Prostate gland (tissue), 2 donors: Measurements from ENCODE around the gene ATF1.
"Not testable (repeated sequence)": the region's sequence is repeated elsewhere in the genome, so short reads cannot be mapped to it uniquely, and the experiment has no call there.

ENCODE experiments used
- CTCF ChIP-seq, 4 experiments: fragments of 200-600 bp in 2 of 4; fragments of 450-650 bp in 2 of 4; sonication (generic) in 2 of 4; IDR thresholded peaks; 1 replicate in 3 of 4; 2 replicates in 1 of 4; pipeline ENCODE4 v1.5.1; 2016 to 2019; ENCODE audit warnings: antibody characterized with exemption in 4 of 4, mild to moderate bottlenecking in 2 of 4, moderate library complexity in 2 of 4
- POLR2A ChIP-seq: fragments of 450-650 bp; IDR thresholded peaks from one replicate; pipeline ENCODE4 v1.6.1; 2016; ENCODE audit warnings: antibody characterized with exemption, mild to moderate bottlenecking
- POLR2AphosphoS5 ChIP-seq: sonication (generic); formaldehyde crosslinking; IDR thresholded peaks from one replicate; pipeline ENCODE4 v1.6.1; 2017; ENCODE audit warnings: antibody characterized with exemption

DNA sequence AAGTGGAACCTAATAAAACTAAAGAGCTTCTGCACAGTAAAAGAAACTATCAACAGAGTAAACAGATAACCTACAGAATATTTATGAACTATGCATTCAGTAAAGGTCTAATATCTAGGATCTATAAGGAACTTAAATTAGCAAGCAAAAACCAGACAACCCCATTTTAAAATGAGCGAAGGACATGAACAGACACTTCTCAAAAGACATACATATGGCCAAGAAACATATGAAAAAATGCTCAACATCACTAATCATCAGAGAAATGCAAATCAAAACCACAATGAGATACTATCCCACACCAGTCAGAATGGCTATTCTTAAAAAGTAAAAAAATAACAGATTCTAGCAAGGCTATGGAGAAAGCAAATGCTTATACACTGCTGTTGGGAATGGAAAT is 91.3 kb downstream of the ATF1 start:
- TF ChIP-seq CTCF (IDR thresholded peaks at IDR 0.05); POLR2AphosphoS5; POLR2A: not testable (repeated sequence)
